ENCODE data around the gene AGMO.
"Not testable (repeated sequence)": the region's sequence is repeated elsewhere in the genome, so short reads cannot be mapped to it uniquely, and the experiment has no call there.

AGMO gene

DNA sequence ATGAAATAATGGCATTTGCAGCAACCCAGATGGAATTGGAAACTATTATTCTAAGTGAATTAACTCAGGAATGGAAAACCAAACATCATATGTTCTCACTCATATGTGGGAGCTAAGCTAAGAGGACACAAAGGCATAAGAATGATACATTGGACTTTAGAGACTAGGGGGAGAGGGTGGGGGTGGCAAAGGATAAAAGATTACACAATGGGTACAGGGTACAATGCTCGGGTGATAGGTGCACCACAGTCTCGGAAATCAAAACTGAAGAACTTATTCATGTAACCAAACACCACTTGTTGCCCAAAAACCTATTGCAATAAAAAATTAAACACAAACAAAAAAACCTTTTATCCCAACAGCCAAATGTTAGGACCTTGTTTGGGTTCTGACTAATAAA lies 17.8 kb downstream of the AGMO start:
- H3K27me3 ChIP-seq (ENCODE audit: control insufficient read depth, insufficient read depth, low read length) = no peaks in the 10 kb centered on the region
- H3K9ac ChIP-seq (ENCODE audit: low read length) = no peak overlapping the region
- peaks cover 5% of the 10 kb centered on the region; the same call in 1 of the 2 replicates for H3K9me3 ChIP-seq (ENCODE audit: control insufficient read depth, insufficient read depth, low read depth, low read length)
- no peak overlapping the region for H3K4me3 ChIP-seq (ENCODE audit: low read depth, low read length)
- no peaks in the 10 kb centered on the region for H3K36me3 ChIP-seq (ENCODE audit: control insufficient read depth, insufficient read depth, low read length)
- H3K4me1 ChIP-seq (ENCODE audit: control insufficient read depth, insufficient read depth, low read length) = peaks cover 8% of the 10 kb centered on the region; the same call in 1 of the 2 replicates
- no peak overlapping the region for H3K27ac ChIP-seq (ENCODE audit: low read depth, low read length)

DNA sequence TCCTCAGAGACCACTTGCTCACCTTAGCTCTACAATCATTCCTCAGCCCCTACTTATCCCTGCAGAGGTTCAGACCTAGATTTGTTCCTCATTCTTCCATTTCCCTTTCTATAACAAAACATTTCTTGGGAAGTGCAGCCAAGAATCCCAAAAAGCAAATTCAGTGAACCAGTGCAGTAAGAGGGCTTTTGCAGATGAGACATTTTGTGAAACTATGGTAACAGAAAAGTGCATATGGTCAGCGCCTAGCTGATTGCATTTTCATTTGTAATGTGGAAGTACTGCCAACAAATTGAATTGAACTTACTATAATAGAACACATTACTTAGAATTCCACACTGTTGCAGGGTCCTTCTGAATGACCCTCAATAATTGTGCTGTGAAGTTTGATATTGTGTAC lies 18.6 kb downstream of the AGMO start:
- Histone ChIP-seq H3K9me3 (ENCODE audit: control insufficient read depth, insufficient read depth, low read depth, low read length) (peaks cover 5% of the 10 kb centered on the region; the same call in 1 of the 2 replicates), H3K27ac (ENCODE audit: low read depth, low read length) (no peak overlapping the region), H3K4me1 (ENCODE audit: control insufficient read depth, insufficient read depth, low read length) (peaks cover 8% of the 10 kb centered on the region; the same call in 1 of the 2 replicates), H3K4me3 (ENCODE audit: low read depth, low read length) (no peak overlapping the region), H3K27me3 (ENCODE audit: control insufficient read depth, insufficient read depth, low read length) (no peaks in the 10 kb centered on the region), H3K36me3 (ENCODE audit: control insufficient read depth, insufficient read depth, low read length) (no peaks in the 10 kb centered on the region), H3K9ac (ENCODE audit: low read length) (no peak overlapping the region)

DNA sequence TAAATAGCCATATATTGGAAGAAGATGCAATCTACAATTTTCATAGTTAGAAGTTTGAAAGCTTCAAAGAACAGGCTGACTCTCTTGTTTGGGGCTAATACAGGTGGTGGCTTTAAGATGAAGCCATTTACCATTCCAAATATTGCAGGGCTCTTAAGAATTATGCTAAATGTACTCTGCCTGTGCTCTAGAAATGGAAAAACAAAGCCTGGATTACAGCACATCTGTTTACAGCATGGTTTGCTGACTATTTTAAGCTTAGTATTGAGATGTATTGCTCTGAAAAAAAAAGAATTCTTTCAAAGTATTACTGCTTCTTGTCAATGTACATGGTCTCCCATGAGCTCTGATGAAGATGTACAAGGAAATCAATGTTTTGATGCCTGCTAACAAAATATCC lies 34.2 kb downstream of the AGMO start:
- Histone ChIP-seq H3K4me1 (ENCODE audit: control insufficient read depth, insufficient read depth, low read length) (no peaks in the 10 kb centered on the region), H3K9me3 (ENCODE audit: control insufficient read depth, insufficient read depth, low read depth, low read length) (no peaks in the 10 kb centered on the region), H3K4me3 (ENCODE audit: low read depth, low read length) (no peak overlapping the region), H3K27me3 (ENCODE audit: control insufficient read depth, insufficient read depth, low read length) (no peaks in the 10 kb centered on the region), H3K9ac (ENCODE audit: low read length) (no peak overlapping the region), H3K36me3 (ENCODE audit: control insufficient read depth, insufficient read depth, low read length) (no peaks in the 10 kb centered on the region), H3K27ac (ENCODE audit: low read depth, low read length) (no peak overlapping the region)

DNA sequence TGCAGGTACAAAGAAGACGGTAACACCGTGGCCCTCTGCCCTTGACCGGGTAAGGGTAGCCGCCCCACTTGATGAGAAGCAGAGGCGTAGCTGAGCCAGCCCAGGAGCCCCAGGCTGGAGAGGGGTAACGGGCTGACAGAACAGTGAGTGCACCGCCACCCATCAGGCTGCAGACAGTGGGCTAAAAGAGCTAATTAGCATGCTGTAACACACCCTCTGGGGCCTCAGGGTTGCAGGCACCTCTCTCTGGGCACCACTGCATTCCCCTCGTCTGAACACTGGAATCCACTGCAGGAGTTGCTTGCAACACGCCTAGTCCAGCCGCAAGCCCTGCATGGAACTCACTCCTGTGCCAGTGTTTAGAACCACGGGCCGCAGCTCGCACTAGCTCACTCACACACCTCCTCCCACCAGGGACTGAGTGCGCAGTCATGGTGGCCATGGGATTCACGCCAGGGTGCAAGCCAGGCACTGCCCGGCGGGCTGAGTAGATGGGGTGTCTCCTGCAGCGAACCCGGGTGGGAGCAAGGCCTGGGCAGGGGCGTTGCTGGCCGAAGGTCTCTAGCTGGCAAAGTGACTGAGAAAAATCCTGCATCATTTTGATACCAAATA lies 36.1 kb downstream of the AGMO start:
- Histone ChIP-seq H3K9me3 (ENCODE audit: control insufficient read depth, insufficient read depth, low read depth, low read length) (no peaks in the 10 kb centered on the region), H3K4me1 (ENCODE audit: control insufficient read depth, insufficient read depth, low read length) (no peaks in the 10 kb centered on the region), H3K27me3 (ENCODE audit: control insufficient read depth, insufficient read depth, low read length) (no peaks in the 10 kb centered on the region), H3K4me3 (ENCODE audit: low read depth, low read length) (no peak overlapping the region), H3K9ac (ENCODE audit: low read length) (no peak overlapping the region), H3K27ac (ENCODE audit: low read depth, low read length) (no peak overlapping the region), H3K36me3 (ENCODE audit: control insufficient read depth, insufficient read depth, low read length) (no peaks in the 10 kb centered on the region)

DNA sequence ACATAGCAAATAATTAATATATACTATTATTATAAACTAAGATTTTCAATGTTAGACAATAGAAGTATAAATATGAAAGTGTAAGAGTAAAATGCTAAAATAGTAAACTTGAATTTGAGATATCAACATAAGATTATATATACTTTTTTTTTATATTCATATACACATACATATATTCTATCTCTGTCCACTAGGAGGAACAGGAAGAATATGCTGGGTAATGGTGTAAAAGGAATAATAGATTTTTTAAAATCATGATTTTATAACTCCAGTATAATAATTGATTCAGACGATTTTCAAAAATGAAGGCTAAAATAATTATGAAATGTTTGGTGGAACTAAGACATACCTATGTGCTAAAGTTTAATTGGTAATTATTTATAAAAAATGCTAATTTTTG lies 37.7 kb downstream of the AGMO start:
- H3K36me3 ChIP-seq (ENCODE audit: control insufficient read depth, insufficient read depth, low read length) = no peaks in the 10 kb centered on the region
- H3K4me3 ChIP-seq (ENCODE audit: low read depth, low read length) = no peak overlapping the region
- H3K4me1 ChIP-seq (ENCODE audit: control insufficient read depth, insufficient read depth, low read length) = no peaks in the 10 kb centered on the region
- no peaks in the 10 kb centered on the region for H3K27me3 ChIP-seq (ENCODE audit: control insufficient read depth, insufficient read depth, low read length)
- H3K9me3 ChIP-seq (ENCODE audit: control insufficient read depth, insufficient read depth, low read depth, low read length) = no peaks in the 10 kb centered on the region
- H3K9ac ChIP-seq (ENCODE audit: low read length) = no peak overlapping the region
- H3K27ac ChIP-seq (ENCODE audit: low read depth, low read length) = no peak overlapping the region

DNA sequence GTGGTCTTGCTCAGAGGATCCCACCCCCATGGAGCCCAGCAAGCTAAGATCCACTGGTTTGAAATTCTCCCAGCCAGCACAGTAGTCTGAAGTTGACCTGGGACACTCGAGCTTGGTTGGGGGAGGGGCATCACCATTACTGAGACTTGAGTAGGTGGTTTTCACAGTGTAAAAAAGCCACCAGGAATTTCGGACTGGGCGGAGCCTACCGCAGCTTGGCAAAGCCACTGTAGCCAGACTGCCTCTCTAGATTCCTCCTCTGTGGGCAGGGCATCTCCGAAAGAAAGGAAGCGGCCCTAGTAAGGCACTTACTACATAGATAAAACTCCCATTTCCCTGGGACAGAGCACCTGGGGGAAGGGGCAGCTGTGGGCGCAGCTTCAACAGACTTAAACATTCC lies 44.0 kb downstream of the AGMO start:
- not testable (repeated sequence) for H3K9ac ChIP-seq (ENCODE audit: low read length); H3K9me3 ChIP-seq (ENCODE audit: control insufficient read depth, insufficient read depth, low read depth, low read length); H3K36me3 ChIP-seq (ENCODE audit: control insufficient read depth, insufficient read depth, low read length); H3K27ac ChIP-seq (ENCODE audit: low read depth, low read length); H3K27me3 ChIP-seq (ENCODE audit: control insufficient read depth, insufficient read depth, low read length); H3K4me3 ChIP-seq (ENCODE audit: low read depth, low read length)
- H3K4me1 ChIP-seq (ENCODE audit: control insufficient read depth, insufficient read depth, low read length) = peaks cover 21% of the 10 kb centered on the region

DNA sequence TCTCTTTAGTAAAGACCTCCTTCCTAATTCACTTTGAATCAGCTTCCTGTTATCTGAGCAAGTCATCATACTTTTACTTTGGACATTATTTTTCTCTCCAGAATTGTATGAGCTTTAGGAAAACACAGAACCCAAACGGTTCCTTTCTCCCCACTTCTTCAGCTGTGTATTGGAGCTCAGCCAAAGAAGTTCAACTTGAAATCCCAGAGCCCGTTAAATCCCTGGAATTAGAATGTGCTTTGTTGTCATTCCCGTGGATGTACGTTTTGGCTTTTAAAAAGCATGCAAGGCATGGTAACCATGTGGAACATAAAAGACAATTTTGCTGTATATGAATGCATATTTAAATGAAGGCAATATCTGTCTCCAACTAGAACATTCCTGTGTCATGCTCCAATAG lies 46.6 kb downstream of the AGMO start:
- no peaks in the 10 kb centered on the region for H3K36me3 ChIP-seq (ENCODE audit: control insufficient read depth, insufficient read depth, low read length)
- no peak overlapping the region for H3K27ac ChIP-seq (ENCODE audit: low read depth, low read length)
- no peak overlapping the region for H3K9ac ChIP-seq (ENCODE audit: low read length)
- peaks cover 21% of the 10 kb centered on the region for H3K4me1 ChIP-seq (ENCODE audit: control insufficient read depth, insufficient read depth, low read length)
- H3K4me3 ChIP-seq (ENCODE audit: low read depth, low read length) = no peak overlapping the region
- H3K9me3 ChIP-seq (ENCODE audit: control insufficient read depth, insufficient read depth, low read depth, low read length) = no peaks in the 10 kb centered on the region
- H3K27me3 ChIP-seq (ENCODE audit: control insufficient read depth, insufficient read depth, low read length) = no peaks in the 10 kb centered on the region

DNA sequence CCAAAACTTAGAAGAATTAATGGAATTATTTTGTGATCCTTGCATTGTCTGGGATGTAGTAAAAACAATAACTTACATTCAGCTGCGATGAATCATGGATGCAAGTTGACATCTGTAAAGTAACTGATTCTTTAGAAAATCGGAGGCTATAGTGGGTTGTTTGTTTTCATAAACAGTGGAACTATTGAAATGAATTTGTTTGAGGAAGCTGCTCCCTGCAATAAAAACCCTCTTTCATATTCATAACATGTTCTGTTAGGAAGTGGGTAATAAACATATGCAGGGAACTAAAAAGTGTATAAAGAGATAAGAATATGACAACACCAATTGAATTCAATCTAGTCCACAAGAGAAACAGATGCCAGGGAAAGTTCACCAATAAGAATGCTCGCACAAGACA lies 53.6 kb downstream of the AGMO start:
- Histone ChIP-seq H3K4me3 (ENCODE audit: low read depth, low read length) (no peak overlapping the region), H3K9ac (ENCODE audit: low read length) (no peak overlapping the region), H3K9me3 (ENCODE audit: control insufficient read depth, insufficient read depth, low read depth, low read length) (no peaks in the 10 kb centered on the region), H3K27ac (ENCODE audit: low read depth, low read length) (no peak overlapping the region), H3K27me3 (ENCODE audit: control insufficient read depth, insufficient read depth, low read length) (no peaks in the 10 kb centered on the region), H3K36me3 (ENCODE audit: control insufficient read depth, insufficient read depth, low read length) (no peaks in the 10 kb centered on the region), H3K4me1 (ENCODE audit: control insufficient read depth, insufficient read depth, low read length) (no peaks in the 10 kb centered on the region)

DNA sequence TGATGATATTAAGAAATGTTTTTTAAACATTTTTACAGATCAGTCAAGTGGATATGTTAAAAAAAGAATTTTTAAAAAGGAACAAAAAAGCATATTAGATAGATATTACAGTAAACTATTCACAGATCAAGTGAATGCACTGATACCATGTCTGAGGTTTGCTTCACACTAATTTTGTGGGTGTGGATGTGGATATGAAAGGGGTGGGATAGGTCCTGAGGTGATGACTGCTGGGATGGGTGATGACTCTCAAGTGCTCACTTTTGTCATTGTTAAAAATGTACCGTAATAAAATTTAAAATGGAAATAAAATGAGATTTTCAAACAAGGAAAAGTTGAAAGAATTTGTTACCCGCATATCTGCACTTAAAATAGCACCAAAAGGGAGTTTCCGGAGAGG lies 54.1 kb downstream of the AGMO start:
- Histone ChIP-seq H3K27ac (ENCODE audit: low read depth, low read length) (no peak overlapping the region), H3K4me1 (ENCODE audit: control insufficient read depth, insufficient read depth, low read length) (no peaks in the 10 kb centered on the region), H3K27me3 (ENCODE audit: control insufficient read depth, insufficient read depth, low read length) (no peaks in the 10 kb centered on the region), H3K9ac (ENCODE audit: low read length) (no peak overlapping the region), H3K36me3 (ENCODE audit: control insufficient read depth, insufficient read depth, low read length) (no peaks in the 10 kb centered on the region), H3K9me3 (ENCODE audit: control insufficient read depth, insufficient read depth, low read depth, low read length) (no peaks in the 10 kb centered on the region), H3K4me3 (ENCODE audit: low read depth, low read length) (no peak overlapping the region)

DNA sequence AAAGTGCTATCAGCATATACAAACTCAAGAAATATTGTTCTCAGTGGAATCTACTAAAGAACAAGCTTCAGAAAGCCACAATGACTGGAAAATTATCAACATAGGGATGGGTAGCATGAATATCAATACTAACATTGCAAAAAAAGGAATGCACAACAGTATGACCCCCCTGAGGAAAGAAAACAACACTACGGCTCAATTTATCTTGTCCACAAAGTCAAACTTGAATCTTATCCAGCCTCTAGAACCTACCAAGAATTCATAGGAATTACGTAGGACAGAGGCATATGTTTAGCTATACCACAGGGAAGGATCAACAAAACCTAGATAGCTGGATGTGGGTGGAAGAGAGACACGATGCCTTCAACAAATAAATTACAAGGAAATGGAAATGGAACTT lies 54.6 kb downstream of the AGMO start:
- H3K4me1 ChIP-seq (ENCODE audit: control insufficient read depth, insufficient read depth, low read length) = no peaks in the 10 kb centered on the region
- no peaks in the 10 kb centered on the region for H3K27me3 ChIP-seq (ENCODE audit: control insufficient read depth, insufficient read depth, low read length)
- H3K27ac ChIP-seq (ENCODE audit: low read depth, low read length) = no peak overlapping the region
- no peaks in the 10 kb centered on the region for H3K9me3 ChIP-seq (ENCODE audit: control insufficient read depth, insufficient read depth, low read depth, low read length)
- no peaks in the 10 kb centered on the region for H3K36me3 ChIP-seq (ENCODE audit: control insufficient read depth, insufficient read depth, low read length)
- no peak overlapping the region for H3K9ac ChIP-seq (ENCODE audit: low read length)
- no peak overlapping the region for H3K4me3 ChIP-seq (ENCODE audit: low read depth, low read length)

DNA sequence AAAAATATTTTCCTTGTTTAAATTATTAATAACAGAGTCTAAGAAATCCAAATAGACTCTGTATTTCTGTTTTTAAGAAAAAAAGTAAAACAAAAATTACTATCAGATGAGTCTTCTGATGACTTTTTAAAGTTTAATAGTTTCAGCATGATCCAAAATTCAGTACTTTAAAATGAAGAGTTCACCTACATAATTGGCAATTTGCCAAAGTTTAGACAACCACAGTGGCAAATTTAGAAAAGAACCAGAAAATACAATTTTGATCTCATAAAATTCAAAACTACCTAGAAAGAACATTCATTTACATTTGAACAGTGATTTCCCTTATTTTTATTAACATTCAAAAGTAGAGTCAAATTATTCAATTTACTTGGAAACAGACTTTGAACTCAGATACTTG lies 56.1 kb downstream of the AGMO start:
- no peak overlapping the region for H3K9ac ChIP-seq (ENCODE audit: low read length)
- no peaks in the 10 kb centered on the region for H3K36me3 ChIP-seq (ENCODE audit: control insufficient read depth, insufficient read depth, low read length)
- H3K9me3 ChIP-seq (ENCODE audit: control insufficient read depth, insufficient read depth, low read depth, low read length) = no peaks in the 10 kb centered on the region
- H3K27me3 ChIP-seq (ENCODE audit: control insufficient read depth, insufficient read depth, low read length) = no peaks in the 10 kb centered on the region
- H3K27ac ChIP-seq (ENCODE audit: low read depth, low read length) = no peak overlapping the region
- H3K4me3 ChIP-seq (ENCODE audit: low read depth, low read length) = no peak overlapping the region
- H3K4me1 ChIP-seq (ENCODE audit: control insufficient read depth, insufficient read depth, low read length) = no peaks in the 10 kb centered on the region

DNA sequence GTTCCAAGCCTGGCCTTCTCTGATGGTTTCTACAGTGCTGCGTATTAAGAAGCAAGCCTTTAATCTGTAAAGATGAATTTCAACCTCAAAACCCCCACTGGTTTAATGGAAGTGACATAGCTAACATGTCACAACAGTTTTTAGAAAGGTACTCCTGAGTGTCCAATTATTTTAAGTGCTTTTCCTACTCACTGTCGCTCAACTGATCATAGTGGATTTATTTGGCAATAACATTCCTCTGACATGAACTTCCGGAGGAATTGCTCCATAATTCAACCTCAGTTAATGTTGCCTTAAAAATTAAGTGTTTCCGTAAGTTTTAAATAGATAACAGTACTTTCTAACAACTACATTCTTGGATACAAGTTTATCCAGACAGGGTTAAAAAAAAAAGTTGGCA lies 57.5 kb downstream of the AGMO start:
- Histone ChIP-seq H3K9ac (ENCODE audit: low read length) (no peak overlapping the region), H3K4me3 (ENCODE audit: low read depth, low read length) (no peak overlapping the region), H3K27ac (ENCODE audit: low read depth, low read length) (no peak overlapping the region), H3K27me3 (ENCODE audit: control insufficient read depth, insufficient read depth, low read length) (no peaks in the 10 kb centered on the region), H3K4me1 (ENCODE audit: control insufficient read depth, insufficient read depth, low read length) (no peaks in the 10 kb centered on the region), H3K36me3 (ENCODE audit: control insufficient read depth, insufficient read depth, low read length) (no peaks in the 10 kb centered on the region), H3K9me3 (ENCODE audit: control insufficient read depth, insufficient read depth, low read depth, low read length) (no peaks in the 10 kb centered on the region)
